ENCODE results near the gene ZMYND8. TPM values are rescaled to one million over a fixed set of nuclear protein-coding genes. Genes with fewer than 3 reads are reported as not detected.

Gene ZMYND8
- total and polyA plus RNA-seq, 2 of the 8 experiments (the other 6 are each of a cell fraction or from before 2014, with no cell fraction given) = 50.5 to 163 TPM

GRCh38 chr20:47351643-47352331 is 4.7 kb downstream of the ZMYND8 start:
- Histone ChIP-seq H3K79me1 (ENCODE audit: low read depth, low read length) (peaks cover 4% of the 10 kb centered on the region; the same call in 1 of the 2 replicates), H3K18ac (ENCODE audit: extremely low read depth, low read length) (peak overlapping the region; percentile 67; the same call in 1 of the 2 replicates), H4K5ac (ENCODE audit: insufficient read length, low read depth, low read length) (peak overlapping the region; percentile 74), H2BK12ac (ENCODE audit: low read depth, low read length) (peak overlapping the region; percentile 95), H4K20me1 (replicated peaks in 1 of 2; ENCODE audit: control insufficient read depth in 1 of 2, insufficient read depth in 2 of 2, low read length in 2 of 2) (no peaks in the 10 kb centered on the region), H2BK20ac (ENCODE audit: low read length) (no peak overlapping the region), H4K91ac (replicated peaks; ENCODE audit: insufficient read length, low read length) (peak overlapping the region; percentile 16), H2BK5ac (ENCODE audit: low read depth, low read length) (peak overlapping the region; percentile 76), H3K23me2 (ENCODE audit: low read depth, low read length) (no peaks in the 10 kb centered on the region; the same call in 1 of the 2 replicates), H3K36me3 (ENCODE audit: control insufficient read depth in 2 of 4, insufficient read depth in 4 of 4, low read length in 3 of 4) (peaks cover 0 to 30% (median 0%) of the 10 kb centered on the region in 4 experiments; a peak in 2 of 8 replicates), H2BK15ac (ENCODE audit: low read length) (no peak overlapping the region), H2AFZ (ENCODE audit: low read length) (no peak overlapping the region), H3K14ac (ENCODE audit: insufficient read length) (no peak overlapping the region), H4K8ac (ENCODE audit: extremely low read depth, insufficient read depth, low read length) (0 out of 2 replicates have a peak overlapping the region, but pooled peaks have one; percentile 60), H3K4me1 (replicated peaks in 1 of 4; ENCODE audit: control insufficient read depth in 3 of 4, insufficient read depth in 4 of 4, low read length in 3 of 4) (peaks cover 61 to 88% (median 66%) of the 10 kb centered on the region in 4 experiments), H3K9me3 (ENCODE audit: insufficient read depth in 2 of 2, low read depth in 1 of 2, low read length in 1 of 2) (no peaks in the 10 kb centered on the region), H3K9ac (replicated peaks in 1 of 4; ENCODE audit: extremely low read depth in 1 of 4, low read depth in 3 of 4, low read length in 3 of 4) (peak overlapping the region in 3 of 4 experiments; percentile 14 to 57 (median 20); a peak in 4 of 7 replicates), H2AK5ac (ENCODE audit: low read depth, low read length) (peak overlapping the region; percentile 4; the same call in 1 of the 2 replicates), H3K27ac (ENCODE audit: low read depth, low read length) (peak overlapping the region; percentile 88), H3K4me3 (ENCODE audit: extremely low read depth in 1 of 4, insufficient read depth in 2 of 4, low read depth in 3 of 4, low read length in 4 of 4) (peak overlapping the region in 1 of 4 experiments; percentile 29; a peak in 2 of 8 replicates), H3K4me2 (ENCODE audit: insufficient read depth in 1 of 2, low read depth in 2 of 2, low read length in 2 of 2) (peak overlapping the region; percentile 22 to 67), H3K23ac (ENCODE audit: insufficient read length) (no peak overlapping the region), H2BK120ac (replicated peaks; ENCODE audit: low read depth, low read length) (no peak overlapping the region), H3K27me3 (replicated peaks in 1 of 4; ENCODE audit: control insufficient read depth in 3 of 4, extremely low read depth in 1 of 4, insufficient read depth in 3 of 4, low read length in 3 of 4) (no peaks in the 10 kb centered on the region), H3K4ac (replicated peaks; ENCODE audit: insufficient read length, low read depth, low read length) (no peak overlapping the region), H3K56ac (replicated peaks; ENCODE audit: insufficient read length, low read depth, low read length) (no peak overlapping the region), H3K79me2 (ENCODE audit: control insufficient read depth in 1 of 2, insufficient read depth in 2 of 2, low read length in 2 of 2) (peaks cover 55 to 100% of the 10 kb centered on the region in 2 experiments)
- 52% methylated on average over 10 of the region's 10 CpGs; no CpG with 5 or more reads in 1 of the 2 experiments for WGBS, 2 experiments (ENCODE audit: extremely low coverage in 1 of 2, insufficient coverage in 1 of 2, insufficient read length in 1 of 2, insufficient replicate concordance in 2 of 2, low coverage in 1 of 2, low lambda C conversion rate in 2 of 2, missing lambda C conversion rate in 1 of 2)
- POLR2A ChIA-PET (ENCODE audit: partially characterized antibody) = interaction anchor here (1.0 to 42.1 kb wide), 6 partner anchors 12 to 101 kb away, joined by 3 to 1191 read pairs (median 6); partner anchors contain the start of gene ZMYND8
- CTCF ChIA-PET (ENCODE audit: partially characterized antibody) = interaction anchor here (1.3 to 2.8 kb wide), 5 partner anchors 9 to 32 kb away, joined by 3 to 13 read pairs (median 6); no protein-coding TSS in a partner anchor
- TF ChIP-seq RFX5 (IDR thresholded peaks at IDR 0.05; ENCODE audit: borderline replicate concordance, low read depth, low read length) (peak; percentile 81), YY1 (IDR thresholded peaks at IDR 0.05; ENCODE audit: low read depth, low read length) (peak; percentile 96), EGR1 (IDR thresholded peaks at IDR 0.05; ENCODE audit: borderline replicate concordance, low read depth, low read length) (no peak)
- FAIRE-seq = no peak
- no peak for DNase-seq (ENCODE audit: low read depth in 1 of 2, low spot score in 2 of 2)

All from H1 (cell line).